ENCODE measurements around the gene GPR68.
"Not testable (repeated sequence)": the region's sequence is repeated elsewhere in the genome, so short reads cannot be mapped to it uniquely, and the experiment has no call there.

The GPR68 gene

DNA sequence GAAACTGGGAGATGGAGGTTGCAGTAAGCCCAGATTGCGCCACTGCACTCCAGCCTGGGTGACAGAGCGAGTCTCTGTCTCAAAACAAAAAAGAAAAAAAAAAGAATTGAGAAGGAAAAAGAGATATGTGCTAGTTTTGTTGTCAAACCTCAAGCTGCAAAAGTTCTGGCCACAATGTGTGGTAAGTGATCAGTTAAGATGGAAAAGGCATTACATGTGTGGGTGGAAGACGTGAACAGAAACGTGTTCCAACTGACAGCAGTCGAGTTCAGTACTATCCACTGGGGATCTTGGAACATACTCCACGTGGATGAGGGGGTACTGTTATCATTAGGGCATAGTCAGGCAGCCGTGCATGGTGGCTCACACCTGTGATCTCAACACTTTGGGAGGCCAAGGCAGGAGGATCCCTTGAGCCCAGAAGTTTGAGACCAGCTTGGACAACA lies 17.3 kb downstream of the GPR68 start:
- TF ChIP-seq, protein P1, sequence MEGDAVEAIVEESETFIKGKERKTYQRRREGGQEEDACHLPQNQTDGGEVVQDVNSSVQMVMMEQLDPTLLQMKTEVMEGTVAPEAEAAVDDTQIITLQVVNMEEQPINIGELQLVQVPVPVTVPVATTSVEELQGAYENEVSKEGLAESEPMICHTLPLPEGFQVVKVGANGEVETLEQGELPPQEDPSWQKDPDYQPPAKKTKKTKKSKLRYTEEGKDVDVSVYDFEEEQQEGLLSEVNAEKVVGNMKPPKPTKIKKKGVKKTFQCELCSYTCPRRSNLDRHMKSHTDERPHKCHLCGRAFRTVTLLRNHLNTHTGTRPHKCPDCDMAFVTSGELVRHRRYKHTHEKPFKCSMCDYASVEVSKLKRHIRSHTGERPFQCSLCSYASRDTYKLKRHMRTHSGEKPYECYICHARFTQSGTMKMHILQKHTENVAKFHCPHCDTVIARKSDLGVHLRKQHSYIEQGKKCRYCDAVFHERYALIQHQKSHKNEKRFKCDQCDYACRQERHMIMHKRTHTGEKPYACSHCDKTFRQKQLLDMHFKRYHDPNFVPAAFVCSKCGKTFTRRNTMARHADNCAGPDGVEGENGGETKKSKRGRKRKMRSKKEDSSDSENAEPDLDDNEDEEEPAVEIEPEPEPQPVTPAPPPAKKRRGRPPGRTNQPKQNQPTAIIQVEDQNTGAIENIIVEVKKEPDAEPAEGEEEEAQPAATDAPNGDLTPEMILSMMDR (conservative IDR thresholded peaks at IDR 0.05; ENCODE audit: control insufficient read depth, insufficient read depth, low read depth, low read length): no peak
- no peak for DNase-seq (ENCODE audit: low read depth)
- H3K4me3 ChIP-seq (ENCODE audit: control insufficient read depth, low read depth, low read length): no peak overlapping the region

- not testable (repeated sequence) for DNase-seq (ENCODE audit: low read depth); H3K4me3 ChIP-seq (ENCODE audit: control insufficient read depth, low read depth, low read length)
Measured at GRCh38 chr14:91226360-91226759, 18.1 kb downstream of the GPR68 start.

DNA sequence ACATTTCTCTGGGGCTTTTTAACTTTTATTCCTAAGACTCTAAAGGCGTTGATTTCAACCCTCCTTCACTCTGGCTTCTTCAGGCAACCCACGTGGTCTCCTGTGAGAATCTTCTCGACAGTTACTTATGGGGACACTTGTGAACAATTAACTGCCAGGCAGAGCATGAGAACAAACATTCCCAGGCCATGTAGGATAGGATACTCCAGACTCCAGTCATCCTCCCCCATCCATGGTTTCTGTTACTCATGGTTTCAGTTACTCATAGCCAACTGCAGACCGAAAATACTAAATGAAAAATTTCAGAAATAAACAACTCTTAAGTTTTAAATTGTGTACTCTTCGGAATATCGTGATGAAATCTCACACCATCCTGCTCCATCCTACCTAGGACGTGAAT lies 19.5 kb downstream of the GPR68 start:
- TF ChIP-seq, protein P1 (conservative IDR thresholded peaks at IDR 0.05; ENCODE audit: control insufficient read depth, insufficient read depth, low read depth, low read length): no peak
- peak; percentile 62 for DNase-seq (ENCODE audit: low read depth)
- H3K4me3 ChIP-seq (ENCODE audit: control insufficient read depth, low read depth, low read length): no peak overlapping the region

DNA sequence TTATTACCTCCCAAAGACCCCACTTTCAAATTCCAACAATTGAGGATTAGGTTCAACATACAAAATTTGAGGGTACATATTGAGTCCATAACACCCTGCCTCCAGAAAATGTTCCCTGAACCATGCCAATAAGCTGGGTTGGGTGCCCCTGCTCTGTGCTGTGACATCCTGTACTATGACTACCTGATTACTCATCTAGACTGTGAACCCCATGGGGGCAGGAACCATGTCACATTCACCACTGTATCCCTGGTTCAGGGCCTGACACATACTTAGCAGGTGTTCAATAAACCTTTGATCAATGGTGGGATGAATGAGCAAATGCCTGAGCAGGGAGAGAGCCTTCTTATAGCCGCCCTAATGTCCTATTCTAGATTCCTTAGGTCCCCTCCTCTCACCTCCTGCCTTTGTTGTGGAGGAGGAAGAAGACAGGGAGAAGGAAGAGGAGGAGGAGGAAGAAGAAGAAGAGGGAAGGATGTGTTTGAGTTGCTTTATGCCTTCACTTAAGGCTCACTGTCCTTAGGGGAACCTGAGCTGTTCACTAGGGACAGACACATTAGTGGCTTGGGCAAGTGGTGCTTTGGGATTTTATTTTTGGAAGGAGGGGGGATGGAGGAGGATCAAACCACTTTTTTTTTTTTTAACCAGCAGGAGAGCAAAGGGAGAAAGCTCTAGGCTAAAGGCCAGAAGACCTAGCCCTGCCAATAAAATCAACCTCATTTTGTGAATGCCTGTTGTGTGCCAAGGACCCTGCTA lies 21.3 kb downstream of the GPR68 start:
- DNase-seq (ENCODE audit: low read depth): peak; percentile 56
- no peak overlapping the region for H3K4me3 ChIP-seq (ENCODE audit: control insufficient read depth, low read depth, low read length)
- TF ChIP-seq, protein P1 (conservative IDR thresholded peaks at IDR 0.05; ENCODE audit: control insufficient read depth, insufficient read depth, low read depth, low read length): no peak

- no peak for DNase-seq (ENCODE audit: low read depth)
- TF ChIP-seq, protein P1 (conservative IDR thresholded peaks at IDR 0.05; ENCODE audit: control insufficient read depth, insufficient read depth, low read depth, low read length): no peak
- H3K4me3 ChIP-seq (ENCODE audit: control insufficient read depth, low read depth, low read length): no peak overlapping the region
Measured at GRCh38 chr14:91221270-91221669, 23.2 kb downstream of the GPR68 start.

DNA sequence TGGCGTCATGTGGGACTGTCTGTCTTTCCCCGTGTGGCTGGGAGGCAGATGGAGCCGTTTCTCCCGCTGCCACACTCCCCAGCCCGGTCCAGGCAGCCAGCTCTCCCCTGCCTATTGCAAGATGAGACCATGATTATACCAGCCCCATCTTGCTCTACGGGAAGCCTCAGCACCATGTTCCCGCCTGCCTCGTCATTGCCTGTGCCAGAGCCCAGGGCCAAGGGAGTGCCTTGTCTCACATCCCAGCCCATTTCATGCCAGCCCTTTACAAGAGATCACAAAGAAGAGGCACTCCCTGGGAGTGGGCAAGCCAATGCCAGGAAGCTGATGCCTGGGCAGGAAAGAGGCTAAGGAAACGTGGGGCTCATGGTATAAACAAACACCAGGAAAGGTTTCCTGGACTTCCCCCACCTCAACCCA lies 23.9 kb downstream of the GPR68 start:
- DNase-seq (ENCODE audit: low read depth): no peak
- TF ChIP-seq, protein P1 (conservative IDR thresholded peaks at IDR 0.05; ENCODE audit: control insufficient read depth, insufficient read depth, low read depth, low read length): no peak
- H3K4me3 ChIP-seq (ENCODE audit: control insufficient read depth, low read depth, low read length): no peak overlapping the region

GRCh38 chr14:91219517-91220389 lies 24.8 kb downstream of the GPR68 start:
- no peak for DNase-seq (ENCODE audit: low read depth)
- H3K4me3 ChIP-seq (ENCODE audit: control insufficient read depth, low read depth, low read length): no peak overlapping the region
- TF ChIP-seq, protein P1 (conservative IDR thresholded peaks at IDR 0.05; ENCODE audit: control insufficient read depth, insufficient read depth, low read depth, low read length): no peak
